ENCODE measurements around the gene SERF1B. TPM values are rescaled to one million over a fixed set of nuclear protein-coding genes. Genes with fewer than 3 reads are reported as not detected.
"Not testable (repeated sequence)": the region's sequence is repeated elsewhere in the genome, so short reads cannot be mapped to it uniquely, and the experiment has no call there.

Gene SERF1B
- total RNA-seq (2014; rRNA removed) (52.0 and 59.6 TPM in 2 replicates), Bru-seq, nascent RNA (percentile 34 among the genes with signal in this experiment), BruChase-seq, experiment 1, labeled RNA remaining after a 6-hour chase (percentile 32 among the genes with signal in this experiment), BruChase-seq, experiment 2, labeled RNA remaining after a 2-hour chase (percentile 31 among the genes with signal in this experiment)
- long read RNA-seq, transcript SERF1B-202 (3 exons, 703 nt), result major isoform, 18 of 26 reads
- long read RNA-seq, partial matches to known transcripts, result 1 of 26 reads
- long read RNA-seq, other reads (novel, unspliced or antisense), result 6 of 26 reads

GRCh38 chr5:70025106-70025844, at the start of gene SERF1B:
Gene SERF1B (plus strand): TSS chr5:70025251. CDS start chr5:70025452, 201 bp downstream.
- H3K27ac ChIP-seq (ENCODE audit: low read length); H3K27me3 ChIP-seq (ENCODE audit: low read length); H3K36me3 ChIP-seq (ENCODE audit: low read depth, low read length); DNase-seq; H3K4me2 ChIP-seq (ENCODE audit: low read length); H3K9me2 ChIP-seq (replicated peaks; ENCODE audit: low read length); BruUV-seq (replicated peaks); intact Hi-C loops (cut with micrococcal nuclease); H3K79me2 ChIP-seq (ENCODE audit: low read length); H4K20me1 ChIP-seq (ENCODE audit: low read length); H3K9me3 ChIP-seq (ENCODE audit: low read length); H3K4me3 ChIP-seq (ENCODE audit: low read length); POLR2A ChIA-PET (ENCODE audit: unreplicated experiment); CTCF ChIA-PET; H2AFZ ChIP-seq (ENCODE audit: low read length); H3K4me1 ChIP-seq (ENCODE audit: insufficient read depth, low read length); H3F3A ChIP-seq (ENCODE audit: low read length, unreplicated experiment); H3K9ac ChIP-seq (ENCODE audit: low read length): not testable (repeated sequence)
- peak; percentile 86 for ATAC-seq

DNA sequence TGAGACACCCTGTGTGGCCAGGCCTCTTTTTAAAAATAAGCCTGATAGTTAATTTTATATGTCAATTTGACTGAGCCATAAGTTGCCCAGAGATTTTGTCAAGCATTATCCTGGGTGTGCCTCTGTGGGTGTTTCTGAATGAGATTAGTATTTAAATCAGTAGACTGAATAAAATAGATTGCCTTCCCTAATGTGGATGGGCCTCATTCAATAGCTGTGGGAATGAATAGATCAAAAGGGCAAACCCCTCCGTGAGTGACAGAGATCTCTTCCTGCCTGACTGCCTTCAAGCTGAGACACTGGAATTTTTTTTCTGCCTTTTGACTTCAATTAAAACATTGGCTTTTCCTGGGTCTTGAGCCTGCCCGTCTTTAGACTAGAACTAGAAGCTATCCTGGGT, 33.3 kb upstream of the SERF1B start:
- H4K20me1 ChIP-seq (ENCODE audit: low read length); H3K79me2 ChIP-seq (ENCODE audit: low read length); H3K27me3 ChIP-seq (ENCODE audit: low read length); DNase-seq; H3K9me2 ChIP-seq (replicated peaks; ENCODE audit: low read length); H2AFZ ChIP-seq (ENCODE audit: low read length); H3K9me3 ChIP-seq (ENCODE audit: low read length); H3K4me3 ChIP-seq (ENCODE audit: low read length); H3F3A ChIP-seq (ENCODE audit: low read length, unreplicated experiment); CTCF ChIA-PET; H3K27ac ChIP-seq (ENCODE audit: low read length); POLR2A ChIA-PET (ENCODE audit: unreplicated experiment); H3K36me3 ChIP-seq (ENCODE audit: low read depth, low read length); H3K4me1 ChIP-seq (ENCODE audit: insufficient read depth, low read length); H3K9ac ChIP-seq (ENCODE audit: low read length); intact Hi-C loops (cut with micrococcal nuclease); ATAC-seq; H3K4me2 ChIP-seq (ENCODE audit: low read length); BruUV-seq (replicated peaks): not testable (repeated sequence)

DNA sequence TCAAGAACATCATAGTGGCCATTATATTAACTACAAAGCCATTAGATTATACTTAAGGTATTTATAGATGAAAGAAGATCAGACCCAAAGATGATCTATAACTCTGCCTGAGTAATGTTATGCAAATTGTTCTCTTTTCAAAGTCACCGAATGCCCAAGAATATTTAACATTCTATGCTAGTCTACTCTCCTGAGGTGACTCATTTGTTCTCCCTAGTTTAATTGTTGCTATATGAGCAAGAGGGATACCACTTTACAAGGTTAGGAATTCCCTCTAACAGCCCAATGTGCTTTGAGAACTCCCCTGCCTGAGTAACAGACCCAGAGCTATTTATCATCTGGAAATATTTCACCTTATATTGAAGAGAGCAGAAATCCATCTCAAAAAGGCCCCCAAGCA, 29.5 kb upstream of the SERF1B start:
- H3K9me3 ChIP-seq (ENCODE audit: low read length); H3K27ac ChIP-seq (ENCODE audit: low read length); H3K9ac ChIP-seq (ENCODE audit: low read length); H3K79me2 ChIP-seq (ENCODE audit: low read length); H2AFZ ChIP-seq (ENCODE audit: low read length); H3K4me3 ChIP-seq (ENCODE audit: low read length); H3K4me1 ChIP-seq (ENCODE audit: insufficient read depth, low read length); H3F3A ChIP-seq (ENCODE audit: low read length, unreplicated experiment); H3K27me3 ChIP-seq (ENCODE audit: low read length); intact Hi-C loops (cut with micrococcal nuclease); CTCF ChIA-PET; POLR2A ChIA-PET (ENCODE audit: unreplicated experiment); H3K4me2 ChIP-seq (ENCODE audit: low read length); H4K20me1 ChIP-seq (ENCODE audit: low read length); H3K36me3 ChIP-seq (ENCODE audit: low read depth, low read length); BruUV-seq (replicated peaks); H3K9me2 ChIP-seq (replicated peaks; ENCODE audit: low read length); DNase-seq: not testable (repeated sequence)
- peak; percentile 63 for ATAC-seq

DNA sequence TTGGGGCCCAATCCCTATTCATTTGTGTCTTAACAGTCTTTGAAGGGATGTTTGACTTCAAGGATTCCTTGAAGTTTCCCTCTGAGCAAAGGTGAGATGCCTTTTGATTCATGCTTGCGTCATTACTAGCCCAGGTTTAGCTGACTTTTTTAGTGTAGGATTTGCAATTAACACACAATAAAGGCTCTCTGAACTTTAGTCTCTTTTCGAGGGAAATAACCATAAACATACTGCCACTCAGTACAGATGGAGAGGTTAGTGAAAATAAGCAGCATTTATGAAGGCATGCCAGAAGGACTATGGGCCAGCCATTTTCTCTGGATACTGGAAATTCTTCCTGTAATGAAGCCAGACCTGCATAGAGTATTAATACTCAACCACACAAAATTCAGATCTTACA, 4.4 kb upstream of the SERF1B start:
- ATAC-seq; H3K9ac ChIP-seq (ENCODE audit: low read length); H3F3A ChIP-seq (ENCODE audit: low read length, unreplicated experiment); H2AFZ ChIP-seq (ENCODE audit: low read length); DNase-seq; H3K36me3 ChIP-seq (ENCODE audit: low read depth, low read length); H3K9me2 ChIP-seq (replicated peaks; ENCODE audit: low read length); H3K79me2 ChIP-seq (ENCODE audit: low read length); H3K27me3 ChIP-seq (ENCODE audit: low read length); H3K4me3 ChIP-seq (ENCODE audit: low read length); POLR2A ChIA-PET (ENCODE audit: unreplicated experiment); intact Hi-C loops (cut with micrococcal nuclease); BruUV-seq (replicated peaks); H3K4me2 ChIP-seq (ENCODE audit: low read length); H3K27ac ChIP-seq (ENCODE audit: low read length); CTCF ChIA-PET; H4K20me1 ChIP-seq (ENCODE audit: low read length); H3K4me1 ChIP-seq (ENCODE audit: insufficient read depth, low read length); H3K9me3 ChIP-seq (ENCODE audit: low read length): not testable (repeated sequence)

- intact Hi-C loops (cut with micrococcal nuclease); H3K27ac ChIP-seq (ENCODE audit: low read length); H3K79me2 ChIP-seq (ENCODE audit: low read length); H3K4me3 ChIP-seq (ENCODE audit: low read length); H4K20me1 ChIP-seq (ENCODE audit: low read length); DNase-seq; H3K27me3 ChIP-seq (ENCODE audit: low read length); H3K9ac ChIP-seq (ENCODE audit: low read length); H3F3A ChIP-seq (ENCODE audit: low read length, unreplicated experiment); POLR2A ChIA-PET (ENCODE audit: unreplicated experiment); H3K9me3 ChIP-seq (ENCODE audit: low read length); H3K9me2 ChIP-seq (replicated peaks; ENCODE audit: low read length); CTCF ChIA-PET; H3K4me2 ChIP-seq (ENCODE audit: low read length); H3K36me3 ChIP-seq (ENCODE audit: low read depth, low read length); H3K4me1 ChIP-seq (ENCODE audit: insufficient read depth, low read length); H2AFZ ChIP-seq (ENCODE audit: low read length): not testable (repeated sequence)
- peak; percentile 26 for ATAC-seq
- BruUV-seq (replicated peaks), result TSS peak; percentile 45
Observed at GRCh38 chr5:70025845-70026145, 744 bp downstream of the SERF1B start.

DNA sequence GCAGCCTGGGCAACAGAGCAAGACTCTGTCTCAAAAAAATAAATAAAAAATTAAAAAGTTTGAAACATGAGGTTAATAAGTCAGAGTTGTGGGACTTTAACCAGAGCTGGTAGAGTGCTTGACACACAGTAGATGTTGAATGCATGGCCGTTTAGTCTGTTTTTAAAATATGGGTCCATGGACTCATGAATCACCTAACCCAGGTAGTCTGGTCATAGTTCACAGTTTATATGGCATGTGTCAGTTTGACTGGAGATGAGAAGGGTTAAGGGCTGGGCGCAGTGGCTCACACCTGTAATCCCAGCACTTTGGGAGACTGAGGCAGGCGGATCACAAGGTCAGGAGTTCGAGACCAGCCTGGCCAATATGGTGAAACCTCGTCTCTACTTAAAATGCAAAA, 6.2 kb downstream of the SERF1B start:
- H3K9me3 ChIP-seq (ENCODE audit: low read length); H3K4me1 ChIP-seq (ENCODE audit: insufficient read depth, low read length); H3K9me2 ChIP-seq (replicated peaks; ENCODE audit: low read length); H3K9ac ChIP-seq (ENCODE audit: low read length); H3K27me3 ChIP-seq (ENCODE audit: low read length); H3K36me3 ChIP-seq (ENCODE audit: low read depth, low read length); CTCF ChIA-PET; H4K20me1 ChIP-seq (ENCODE audit: low read length); DNase-seq; H3K4me2 ChIP-seq (ENCODE audit: low read length); H3K79me2 ChIP-seq (ENCODE audit: low read length); intact Hi-C loops (cut with micrococcal nuclease); ATAC-seq; H2AFZ ChIP-seq (ENCODE audit: low read length); H3K27ac ChIP-seq (ENCODE audit: low read length); BruUV-seq (replicated peaks); H3F3A ChIP-seq (ENCODE audit: low read length, unreplicated experiment); H3K4me3 ChIP-seq (ENCODE audit: low read length); POLR2A ChIA-PET (ENCODE audit: unreplicated experiment): not testable (repeated sequence)

GRCh38 chr5:70041411-70041810, 16.4 kb downstream of the SERF1B start:
- H3K9ac ChIP-seq (ENCODE audit: low read length); H3K4me1 ChIP-seq (ENCODE audit: insufficient read depth, low read length); H2AFZ ChIP-seq (ENCODE audit: low read length); H3F3A ChIP-seq (ENCODE audit: low read length, unreplicated experiment); ATAC-seq; H4K20me1 ChIP-seq (ENCODE audit: low read length); BruUV-seq (replicated peaks); CTCF ChIA-PET; H3K9me2 ChIP-seq (replicated peaks; ENCODE audit: low read length); H3K36me3 ChIP-seq (ENCODE audit: low read depth, low read length); H3K4me2 ChIP-seq (ENCODE audit: low read length); DNase-seq; H3K79me2 ChIP-seq (ENCODE audit: low read length); H3K27me3 ChIP-seq (ENCODE audit: low read length); H3K4me3 ChIP-seq (ENCODE audit: low read length); H3K9me3 ChIP-seq (ENCODE audit: low read length); intact Hi-C loops (cut with micrococcal nuclease); H3K27ac ChIP-seq (ENCODE audit: low read length); POLR2A ChIA-PET (ENCODE audit: unreplicated experiment): not testable (repeated sequence)

All from PC-3 (cell line).